Pons (tissue), 1 donor: ENCODE results near the gene MPG.

Experiments used
- DNase-seq: peaks from one replicate; pipeline ENCODE4 v3.0.0-alpha.2; 2016; ENCODE audit warnings: low spot score

The MPG gene

DNA sequence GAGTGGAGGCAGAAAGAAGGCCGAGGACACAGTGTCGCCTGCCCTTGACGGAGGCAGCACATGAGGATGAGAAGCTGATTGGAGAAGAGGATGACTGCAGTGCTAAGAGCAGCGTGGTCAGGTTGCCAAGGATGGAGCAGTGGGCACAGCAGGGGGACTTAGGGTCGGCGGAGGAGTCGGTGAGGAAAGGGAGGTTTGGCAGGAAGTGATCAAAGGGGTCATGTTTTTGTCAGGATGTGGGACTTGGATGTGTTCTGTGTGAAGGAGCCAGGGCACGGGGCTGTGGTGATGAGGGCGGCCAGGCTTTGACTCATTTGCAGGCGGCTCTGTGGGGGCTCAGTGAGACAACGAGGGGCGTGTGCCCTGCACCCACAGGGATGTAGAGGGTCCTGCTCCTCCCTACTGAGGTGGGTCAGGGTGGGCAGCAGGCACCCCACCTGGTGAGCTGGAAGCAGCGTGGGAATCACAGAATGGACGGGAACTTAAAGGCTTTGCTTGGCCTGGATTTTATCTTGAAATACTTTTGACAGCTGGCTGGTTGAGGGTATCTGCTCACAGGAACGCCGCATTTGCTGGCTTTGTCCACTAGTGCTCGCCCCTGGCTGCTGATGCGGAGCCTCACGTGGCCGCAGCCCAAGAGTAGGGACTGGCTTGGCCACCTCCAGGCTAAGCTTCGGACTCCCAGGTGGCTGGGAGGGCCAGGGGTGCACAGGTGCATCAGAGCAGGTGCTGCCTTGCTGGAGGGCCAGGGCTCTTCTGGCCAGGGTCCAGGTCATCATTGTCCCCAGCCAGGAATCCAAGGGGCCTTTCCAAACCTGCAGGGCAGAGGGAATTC is 6.0 kb downstream of the MPG start:
- no peak for DNase-seq

DNA sequence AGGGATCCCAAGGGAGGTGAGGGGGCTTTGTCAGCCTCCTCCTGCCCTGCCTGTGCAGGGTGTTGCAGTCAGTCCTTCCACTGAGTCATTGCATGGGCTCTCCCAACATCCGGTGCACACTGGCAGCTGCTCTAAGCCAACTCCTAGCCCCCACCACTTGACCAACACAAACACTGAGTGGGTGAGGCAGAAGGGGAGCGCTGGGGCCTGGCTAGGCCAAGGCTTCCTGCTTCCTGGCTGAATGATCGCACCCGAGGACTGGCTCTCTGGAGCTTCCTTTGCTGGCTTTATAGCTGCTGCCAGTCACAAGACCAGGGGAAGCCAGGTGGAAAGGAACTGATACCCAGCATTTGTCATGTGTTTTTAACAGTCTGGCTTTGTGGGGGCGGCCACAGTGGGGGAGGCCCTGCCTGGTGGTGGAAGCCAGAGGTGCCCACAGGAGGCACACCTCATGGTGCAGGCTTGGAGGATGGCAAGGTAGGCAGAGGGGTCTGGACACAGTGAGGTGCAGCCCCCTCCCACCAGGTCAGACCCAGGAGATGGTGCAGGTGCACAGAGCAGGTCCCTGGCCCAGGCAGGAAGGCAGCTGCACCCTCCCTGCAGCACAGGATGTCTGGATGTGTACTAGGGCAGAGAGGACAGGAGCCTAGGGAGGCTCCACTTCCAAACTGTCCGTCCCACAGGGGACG is 6.8 kb downstream of the MPG start:
- no peak for DNase-seq

DNA sequence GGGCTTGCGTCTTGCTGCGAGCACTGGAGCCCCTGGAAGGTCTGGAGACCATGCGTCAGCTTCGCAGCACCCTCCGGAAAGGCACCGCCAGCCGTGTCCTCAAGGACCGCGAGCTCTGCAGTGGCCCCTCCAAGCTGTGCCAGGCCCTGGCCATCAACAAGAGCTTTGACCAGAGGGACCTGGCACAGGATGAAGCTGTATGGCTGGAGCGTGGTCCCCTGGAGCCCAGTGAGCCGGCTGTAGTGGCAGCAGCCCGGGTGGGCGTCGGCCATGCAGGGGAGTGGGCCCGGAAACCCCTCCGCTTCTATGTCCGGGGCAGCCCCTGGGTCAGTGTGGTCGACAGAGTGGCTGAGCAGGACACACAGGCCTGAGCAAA is 7.4 kb downstream of the MPG start:
- no peak for DNase-seq

DNA sequence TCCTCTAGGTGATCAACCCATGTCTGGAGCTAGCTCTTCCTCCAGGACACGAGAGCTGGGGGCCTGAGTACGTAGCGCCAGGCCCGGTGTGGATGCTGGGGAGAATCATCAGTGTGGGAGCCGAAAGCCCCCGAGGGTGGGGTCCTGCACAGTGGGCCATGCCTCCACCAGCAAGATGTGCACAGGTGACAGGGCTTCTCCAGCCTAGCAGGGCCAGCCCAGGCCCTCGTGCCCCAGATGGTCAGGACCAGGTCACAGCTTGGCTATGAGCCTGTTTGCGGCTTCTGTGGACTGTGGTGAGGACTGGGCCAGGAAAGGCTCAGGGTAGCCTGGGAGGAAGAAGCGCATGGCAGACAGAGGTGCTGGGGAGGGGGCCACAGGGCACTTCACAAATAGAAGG is 7.8 kb downstream of the MPG start:
- no peak for DNase-seq

DNA sequence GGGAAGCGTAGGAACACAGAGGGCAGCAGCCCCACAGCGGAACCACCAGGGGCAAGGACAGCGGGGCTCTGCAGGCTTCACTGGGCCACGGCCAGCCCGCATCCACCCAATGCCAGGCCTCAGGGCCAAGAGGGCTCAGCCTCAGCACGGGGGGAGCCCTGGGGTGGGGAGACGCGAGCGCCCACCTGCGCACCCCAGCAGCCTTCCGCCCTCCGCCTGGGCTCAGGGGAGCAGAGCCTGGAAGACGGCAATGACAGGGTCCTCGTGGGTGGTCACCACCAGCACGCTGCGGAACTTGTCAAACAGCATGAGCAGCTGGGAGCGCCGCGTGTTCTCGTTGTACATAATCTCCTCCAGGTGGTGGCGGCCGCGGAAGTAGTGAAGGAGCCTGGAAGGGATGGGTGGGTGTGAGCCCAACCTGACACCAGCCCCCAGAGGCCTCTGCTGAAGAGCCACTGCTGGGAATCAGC is 8.5 kb downstream of the MPG start:
- no peak for DNase-seq

DNA sequence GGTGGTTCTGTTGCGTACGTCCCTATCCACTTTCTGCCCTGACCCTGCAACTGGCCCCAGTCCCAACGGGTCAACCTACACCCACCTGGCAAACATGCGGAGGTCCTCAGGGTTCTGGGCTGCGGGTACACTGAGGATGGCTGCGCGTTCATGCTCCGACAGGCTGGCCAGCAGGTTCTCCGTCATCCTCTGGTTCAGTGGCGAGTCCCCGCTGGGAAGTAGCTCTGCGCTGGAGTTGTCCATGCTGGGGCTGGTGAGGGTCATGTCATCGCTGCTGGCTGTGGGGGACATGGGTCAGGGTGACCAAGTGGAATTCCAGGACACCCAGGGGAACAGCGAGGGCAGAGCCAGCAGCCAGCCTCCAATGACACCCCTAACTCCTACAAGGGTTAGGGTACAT is 10.6 kb downstream of the MPG start:
- DNase-seq, result no peak

DNA sequence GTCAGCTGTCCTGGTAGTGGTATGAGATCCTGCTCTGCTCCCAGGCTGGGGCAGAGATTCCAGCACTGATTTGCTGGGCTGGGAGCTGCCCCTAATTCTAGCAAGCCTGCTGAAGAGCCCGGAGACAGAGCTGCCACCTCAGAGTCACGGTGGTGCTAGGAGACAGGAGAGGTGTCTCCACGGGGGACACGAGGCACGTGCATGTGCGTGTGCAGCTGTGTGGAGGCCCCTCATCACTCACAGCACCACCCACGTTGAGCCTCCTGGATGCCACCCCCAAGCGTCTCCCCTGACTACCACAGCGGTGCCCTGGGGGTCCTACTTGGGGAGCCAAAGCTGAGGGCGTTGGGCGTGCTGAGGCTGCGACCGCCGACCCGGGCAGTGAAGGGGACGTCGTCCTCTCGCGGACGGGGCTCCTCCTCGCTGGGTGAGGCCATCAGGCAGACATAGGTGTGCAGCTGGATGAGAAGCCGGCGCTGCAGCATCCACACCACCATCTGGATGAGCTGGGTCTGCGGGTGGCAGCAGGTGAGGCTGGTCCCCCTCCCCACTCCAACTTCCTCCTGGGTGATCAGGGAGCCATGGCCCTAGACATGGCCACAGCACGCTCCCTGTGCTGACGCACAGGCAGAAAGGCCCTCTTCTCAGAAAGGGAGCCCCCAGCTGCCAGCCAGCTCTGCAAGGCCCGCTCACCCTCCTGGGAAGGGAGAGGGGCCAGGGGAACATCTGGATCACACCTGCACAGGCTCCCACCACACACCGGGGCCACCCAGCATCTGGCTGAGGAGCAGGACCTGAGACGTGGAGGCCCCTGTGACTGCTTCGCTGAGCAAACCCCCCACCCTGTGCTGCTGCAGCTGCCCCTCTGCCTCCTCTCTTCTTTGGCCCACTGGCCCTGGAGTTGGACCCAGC is 11.6 kb downstream of the MPG start:
- DNase-seq, result no peak

DNA sequence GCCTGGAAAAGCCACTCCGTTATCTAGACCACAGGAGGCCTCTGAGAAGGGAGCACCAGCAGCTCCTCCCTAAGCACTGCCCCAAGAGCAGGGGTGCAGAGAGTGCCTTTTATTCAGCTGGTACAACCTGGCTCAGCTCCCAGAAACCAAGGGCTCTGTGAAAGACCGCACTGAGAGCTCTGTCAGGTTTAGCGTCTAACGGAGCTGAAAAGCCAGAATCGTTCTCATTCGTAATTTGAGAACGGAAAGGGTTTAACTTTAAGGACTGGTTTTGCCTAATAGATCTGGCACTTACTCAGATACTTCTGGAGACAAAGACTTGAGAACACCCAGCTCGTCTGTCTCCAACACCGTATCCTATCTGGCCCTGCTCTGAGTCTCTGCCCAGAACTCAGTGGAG is 13.5 kb downstream of the MPG start:
- DNase-seq, result peak; percentile 91

DNA sequence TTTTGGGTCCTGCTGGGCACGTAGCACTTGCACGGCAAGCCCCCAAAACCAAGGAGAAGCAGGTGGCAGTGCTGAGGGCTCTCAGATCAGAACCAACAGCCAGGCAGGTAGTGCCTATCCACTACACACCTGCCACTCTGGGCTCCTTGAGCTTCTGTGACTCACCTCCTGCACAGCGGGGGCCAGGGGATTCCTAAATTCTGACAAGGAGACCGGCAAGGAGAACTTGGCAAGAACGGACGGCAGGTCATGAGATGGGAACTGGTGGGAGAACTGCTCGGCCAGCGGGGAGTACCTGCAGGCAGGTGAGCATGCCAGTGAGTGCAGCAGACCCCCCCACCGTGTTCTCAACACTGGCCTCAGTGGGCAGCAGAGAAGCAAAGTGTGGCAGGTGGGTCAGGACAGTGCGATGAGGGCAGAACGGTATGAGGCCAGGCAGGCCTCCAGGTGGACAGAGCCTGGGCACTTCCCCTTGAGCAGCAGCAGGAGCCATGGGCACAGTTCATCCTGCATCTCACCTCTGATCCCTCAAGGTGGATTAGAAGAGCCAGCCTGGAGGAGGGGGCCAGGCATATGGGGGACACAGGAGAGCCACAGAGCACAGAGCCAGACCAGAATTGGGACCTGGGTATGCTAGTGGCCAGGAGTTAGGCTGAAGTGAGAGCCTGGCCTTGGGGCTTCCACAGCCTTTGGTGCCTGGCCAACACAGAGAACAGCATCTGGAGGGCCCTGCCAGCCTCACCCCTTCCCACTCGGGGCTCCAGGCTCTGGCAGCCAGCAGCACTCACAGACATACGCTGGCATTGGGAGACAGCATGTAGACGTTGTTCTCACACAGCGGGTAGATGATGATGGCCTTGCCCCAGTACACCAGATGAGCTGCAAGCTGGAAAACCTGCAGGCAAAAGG is 14.7 kb downstream of the MPG start:
- DNase-seq, result no peak

DNA sequence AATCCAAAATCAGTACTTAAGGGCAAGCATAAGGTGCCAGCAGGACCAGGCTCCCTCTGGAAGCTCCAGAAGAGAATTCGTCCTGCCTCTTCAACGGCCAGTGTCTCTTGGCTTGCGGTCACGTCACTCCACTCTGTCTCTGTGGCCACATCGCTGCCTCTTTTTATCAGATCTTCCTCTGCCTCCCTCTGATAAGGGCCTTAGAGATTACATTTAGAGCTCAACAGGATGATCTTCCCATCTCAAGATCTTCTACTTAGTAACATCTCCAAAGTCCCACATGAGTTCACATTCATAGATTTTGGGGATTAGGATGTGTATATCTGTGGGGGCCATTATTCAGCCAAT is 16.9 kb downstream of the MPG start:
- no peak for DNase-seq

DNA sequence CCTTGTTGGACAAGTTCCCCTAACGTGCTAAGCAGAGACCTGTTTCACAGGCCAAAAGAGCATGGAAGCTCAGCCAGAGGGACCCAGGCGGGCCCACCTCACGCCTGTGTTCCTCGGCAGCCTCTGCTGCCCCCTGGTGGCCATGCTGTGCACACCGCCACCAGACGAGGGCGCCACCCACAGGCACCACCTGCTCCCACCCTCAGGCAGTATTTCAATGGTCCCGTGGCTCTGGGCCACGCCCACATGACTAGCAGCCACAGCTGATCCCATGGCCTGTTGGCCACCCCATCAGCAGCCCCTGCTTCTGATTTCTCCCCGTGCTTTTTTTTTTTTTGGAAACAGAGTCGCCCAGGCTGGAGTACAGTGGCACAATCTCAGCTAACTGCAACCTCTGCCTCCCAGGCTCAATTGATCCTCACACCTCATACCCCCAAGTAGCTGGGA is 18.9 kb downstream of the MPG start:
- DNase-seq, result peak; percentile 86

DNA sequence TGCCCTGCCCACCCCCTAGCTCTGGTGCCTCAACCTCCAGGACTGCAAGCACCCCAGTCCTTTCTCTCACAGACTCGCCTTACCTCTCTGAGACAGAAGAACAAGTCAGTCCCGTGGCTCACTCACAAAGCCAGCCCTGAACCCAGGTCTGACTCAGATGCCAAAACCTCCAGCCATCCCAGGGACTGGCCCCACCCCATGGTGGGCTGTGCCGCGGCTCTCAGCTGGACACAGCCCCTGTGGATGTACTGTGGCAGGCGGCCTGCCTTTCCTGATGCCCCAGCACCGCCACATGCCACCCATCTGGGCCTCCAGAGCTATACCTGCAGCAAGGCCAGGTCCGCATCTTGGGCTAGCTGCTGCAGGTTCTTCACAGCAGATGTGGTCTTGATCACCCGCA is 19.8 kb downstream of the MPG start:
- DNase-seq, result no peak

DNA sequence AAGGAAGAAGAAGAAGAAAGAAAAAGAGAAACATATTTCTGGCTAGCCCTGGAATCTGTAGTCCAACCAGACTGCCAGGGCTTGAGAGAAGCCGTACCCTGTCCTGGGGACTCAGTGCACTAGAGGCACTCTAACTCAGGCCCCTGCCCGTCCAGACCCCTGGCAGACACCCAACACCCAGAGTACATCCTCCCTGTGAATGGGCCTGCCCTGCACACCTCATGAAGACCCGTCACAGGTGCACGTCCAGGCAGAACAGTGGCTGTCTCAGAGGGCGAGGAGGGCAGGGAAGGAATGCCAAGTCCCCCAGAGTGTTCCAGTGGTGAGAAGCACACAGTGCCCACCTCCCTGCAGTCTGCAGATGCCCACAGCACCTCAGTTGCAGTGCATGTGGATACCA is 23.0 kb downstream of the MPG start:
- DNase-seq, result no peak

DNA sequence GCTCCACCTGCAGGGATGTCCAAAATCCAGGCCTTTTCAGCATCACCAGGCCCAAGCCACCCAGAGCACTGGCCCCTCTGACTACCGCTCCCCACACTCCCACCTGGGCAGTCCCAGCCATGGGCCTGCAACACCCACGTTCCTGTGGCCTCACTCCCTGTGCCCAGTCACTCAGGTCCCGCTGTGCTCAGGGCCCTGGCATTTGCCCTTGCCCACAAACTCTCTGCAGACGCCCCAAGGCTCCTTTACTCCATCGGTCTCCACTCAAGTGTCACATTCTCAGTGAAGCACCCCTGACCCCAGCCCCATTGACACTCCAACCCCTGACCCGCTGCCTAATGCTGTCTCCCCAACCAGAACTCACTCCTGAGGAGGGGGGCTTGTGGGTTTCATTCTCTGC is 23.6 kb downstream of the MPG start:
- DNase-seq, result no peak

DNA sequence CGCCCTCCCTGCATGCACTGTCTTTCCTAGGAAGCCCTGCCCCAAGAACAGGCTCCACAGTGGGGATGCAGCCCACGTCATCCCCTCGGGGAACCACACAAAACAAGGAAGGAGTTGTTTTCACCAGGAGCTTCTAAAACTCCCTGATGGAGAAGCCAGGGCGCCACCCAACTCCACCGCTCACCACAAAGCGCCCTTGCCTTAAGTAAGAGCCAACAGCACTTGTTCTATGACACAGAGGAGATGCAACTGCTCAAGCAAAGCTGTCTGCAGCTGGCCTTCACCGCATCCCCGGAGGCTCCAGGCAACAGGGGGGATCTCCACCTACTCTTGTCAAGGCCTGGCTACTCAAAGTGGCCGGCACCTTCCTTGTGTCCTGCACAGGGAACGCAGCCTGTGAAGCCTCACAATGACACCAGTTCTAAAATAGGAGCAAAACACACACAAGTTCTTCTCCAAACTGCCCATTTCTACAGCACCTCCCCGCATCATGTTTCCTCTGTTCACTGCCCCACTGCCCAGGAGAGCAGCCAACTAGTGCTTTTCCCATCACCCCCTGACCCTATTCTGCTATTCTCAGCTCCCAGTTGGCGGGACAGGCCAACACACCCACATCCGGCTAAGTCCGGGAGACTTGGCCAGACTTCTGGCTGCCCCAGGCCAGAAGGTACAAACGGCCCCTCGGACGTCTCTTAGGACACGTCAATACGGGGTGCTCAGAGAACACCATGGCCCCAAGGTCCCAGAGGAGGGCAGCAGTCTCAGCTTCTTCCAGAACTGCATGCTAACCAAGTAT is 24.2 kb downstream of the MPG start:
- DNase-seq, result peak; percentile 58

DNA sequence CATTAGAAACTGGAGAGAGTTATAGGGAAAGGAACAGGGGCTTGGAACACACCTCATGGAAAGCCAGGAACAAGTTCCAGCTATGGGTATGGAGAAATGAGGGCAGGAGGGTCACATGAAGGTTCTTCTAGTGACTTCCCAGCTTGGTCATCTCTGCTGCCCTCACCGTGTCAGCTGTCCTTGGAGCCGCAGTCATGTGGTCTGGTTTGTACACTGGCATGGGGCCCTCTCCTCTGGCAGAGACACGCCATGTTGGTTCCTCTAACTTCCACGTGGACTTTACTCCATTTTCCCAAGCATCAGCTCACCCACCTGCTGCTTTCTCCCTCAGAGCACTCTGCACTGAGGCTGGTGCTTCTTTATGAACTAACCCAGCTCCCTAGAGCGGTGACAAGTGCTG is 26.3 kb downstream of the MPG start:
- DNase-seq, result no peak

DNA sequence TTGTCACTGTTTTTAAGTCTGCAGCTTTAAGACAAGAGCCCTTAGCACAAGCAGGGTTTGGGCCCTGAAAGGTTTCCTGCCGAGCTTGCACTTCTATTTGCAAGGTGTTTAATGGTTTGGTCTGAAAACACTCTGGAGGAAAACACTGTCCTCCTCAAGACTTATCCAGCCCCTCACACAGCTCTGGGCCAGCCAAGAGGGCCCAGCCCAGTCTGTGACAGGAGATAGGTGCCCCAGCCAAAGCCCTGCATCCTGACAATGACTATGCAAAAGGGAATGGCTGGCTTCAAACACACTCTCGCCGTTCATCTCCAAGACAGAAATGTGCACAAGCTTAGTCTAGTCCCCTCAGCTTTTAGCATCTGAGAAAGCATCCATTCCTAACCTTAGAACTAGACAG is 26.9 kb downstream of the MPG start:
- DNase-seq, result no peak

DNA sequence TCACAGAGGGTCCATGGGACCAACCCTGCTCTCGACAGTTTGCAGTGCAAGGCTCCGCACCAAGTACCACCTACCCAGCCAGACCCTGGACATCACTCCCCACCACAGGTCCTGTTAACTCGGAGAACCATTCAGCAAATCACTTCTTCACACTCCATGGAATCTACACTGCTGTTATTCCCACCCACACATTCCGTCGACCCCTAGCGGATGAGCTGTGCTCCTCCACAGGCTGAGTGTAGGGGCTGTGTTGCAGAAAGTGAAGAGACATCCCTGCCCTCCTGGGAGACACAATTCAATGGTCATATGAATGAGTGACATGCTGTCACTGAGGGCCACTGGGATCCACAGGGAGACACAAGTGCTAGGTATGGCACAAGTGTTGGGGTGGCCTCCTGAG is 27.5 kb downstream of the MPG start:
- no peak for DNase-seq

DNA sequence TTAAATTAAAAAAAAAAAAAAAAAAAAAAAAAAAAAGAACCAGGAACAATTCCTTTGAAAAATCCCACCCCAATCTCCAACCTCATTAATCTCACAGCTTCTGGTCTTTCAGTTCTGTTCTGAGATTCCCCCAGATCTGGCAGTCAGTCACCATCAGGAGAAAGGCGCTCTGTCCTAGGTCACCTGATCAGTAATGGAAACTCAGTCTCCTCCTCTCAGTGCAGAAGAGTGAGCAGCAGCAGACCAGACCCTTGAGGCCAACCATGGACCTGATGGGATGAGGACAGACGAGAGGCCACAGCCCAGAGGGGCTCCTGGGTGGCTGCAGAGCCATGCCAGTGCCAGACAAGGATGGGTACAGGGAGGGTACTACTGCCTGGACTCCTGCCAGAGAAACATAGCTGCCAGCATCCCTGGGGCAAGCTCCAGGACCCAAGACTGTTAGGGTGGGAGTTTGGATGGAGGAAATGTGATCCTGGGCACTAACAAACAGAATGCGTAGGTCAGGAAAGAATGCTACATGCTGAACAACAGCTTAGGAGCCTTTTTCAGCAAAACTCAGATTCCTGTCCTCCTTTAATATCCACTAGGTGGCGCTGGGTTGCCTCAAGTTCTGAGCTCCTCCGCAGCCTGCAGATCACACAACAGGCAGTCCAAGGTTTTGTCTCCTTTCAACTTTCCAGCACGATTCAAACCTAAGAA is 28.7 kb downstream of the MPG start:
- DNase-seq, result peak; percentile 86
